K562 (cell line): Measurements from ENCODE around the gene RCBTB1. TPM values are rescaled to one million over a fixed set of nuclear protein-coding genes. Genes with fewer than 3 reads are reported as not detected.

ENCODE experiments used
- ATAC-seq: fragments of 200-7000 bp; cut with Tn5 transposase; 3 replicates; pipeline ENCODE4 v1.9.1; 2020; ENCODE audit warnings: moderate library complexity
- BruUV-seq: library from RNA; stranded (reverse); fragments of 400-500 nt; replicated peaks from 2 replicates; lab custom pipeline; 2021; lab: Mats Ljungman, UMichigan
- CTCF ChIA-PET: fragments of 300-600 bp; formaldehyde crosslinking; extraction: SDS; loops from one replicate; lab custom pipeline; 2021; ENCODE audit warnings: low intra/inter-chr PET ratio; lab: Yijun Ruan, JAX
- POLR2A ChIA-PET: fragments of 300-600, 350-650 bp; sonication (Branson Sonifier 250); formaldehyde crosslinking; extraction: SDS; loops from one replicate; lab custom pipeline; 2021; ENCODE audit warnings: antibody characterized with exemption, inconsistent platforms; lab: Yijun Ruan, JAX
- DNase-seq, 4 experiments: peaks; one replicate each; pipeline versions ENCODE4 v3.0.0 to v3.0.0-alpha.2; 2011 to 2018; ENCODE audit warnings: low spot score in 3 of 4, mixed read lengths in 3 of 4; ENCODE audit errors: extremely low read depth in 1 of 4
- FAIRE-seq: peaks from 2 replicates; lab custom pipeline; 2011; peaks lifted over from hg19 to GRCh38; lab: Jason Lieb, UNC
- H2AFZ ChIP-seq: 2 replicates; pipeline ENCODE4 v1.6.0; 2011; ENCODE audit warnings: low read depth, low read length, control low read depth, inconsistent platforms
- H3K27ac ChIP-seq: fragments of 200-600 bp; 3 replicates; pipeline ENCODE4 v1.8.0; 2011; ENCODE audit warnings: low read depth, mild to moderate bottlenecking, control low read depth, inconsistent platforms, low read length, moderate library complexity, mixed read lengths; ENCODE audit errors: extremely low read depth
- H3K27me3 ChIP-seq, 2 experiments: fragments of 300-600 bp in 1 of 2; 2 replicates in 1 of 2; 3 replicates in 1 of 2; pipeline versions ENCODE4 v1.6.0 to v1.8.0; 2011; ENCODE audit warnings: inconsistent platforms in 2 of 2, low read length in 2 of 2, mild to moderate bottlenecking in 1 of 2, mixed read lengths in 1 of 2, moderate library complexity in 1 of 2; ENCODE audit not compliant: control insufficient read depth in 2 of 2, insufficient read depth in 2 of 2
- H3K36me3 ChIP-seq: fragments of 300-600 bp; 3 replicates; pipeline ENCODE4 v1.8.0; 2011; ENCODE audit warnings: mild to moderate bottlenecking, low read length, inconsistent platforms; ENCODE audit not compliant: control insufficient read depth, insufficient read depth
- H3K4me1 ChIP-seq, 2 experiments: fragments of 200-600 bp in 1 of 2; replicated peaks in 1 of 2; 2 replicates in 1 of 2; 3 replicates in 1 of 2; pipeline versions ENCODE4 v1.5.1 to v1.8.0; 2011; ENCODE audit warnings: inconsistent platforms in 2 of 2, low read length in 2 of 2, mild to moderate bottlenecking in 1 of 2, mixed read lengths in 1 of 2, moderate library complexity in 1 of 2; ENCODE audit not compliant: control insufficient read depth in 2 of 2, insufficient read depth in 2 of 2
- H3K4me2 ChIP-seq: 2 replicates; pipeline ENCODE4 v1.6.1; 2011; ENCODE audit warnings: low read length, control low read depth, inconsistent platforms, mixed read lengths; ENCODE audit not compliant: insufficient read depth
- H3K4me3 ChIP-seq: fragments of 200-600 bp; sonication (generic), shearing (Covaris generic); 2 replicates; pipeline ENCODE4 v1.5.1; 2016; ENCODE audit warnings: control low read depth, inconsistent platforms
- H3K79me2 ChIP-seq: fragments of 200-600 bp; 3 replicates; pipeline ENCODE4 v1.8.0; 2011; ENCODE audit warnings: low read length, inconsistent platforms; ENCODE audit not compliant: control insufficient read depth, insufficient read depth
- H3K9ac ChIP-seq, 2 experiments: 2 replicates each; pipeline versions ENCODE4 v1.6.0 to v1.6.1; 2011; ENCODE audit warnings: low read depth in 2 of 2, low read length in 2 of 2, control low read depth in 1 of 2, inconsistent platforms in 1 of 2, mild to moderate bottlenecking in 1 of 2, mixed read lengths in 1 of 2; ENCODE audit not compliant: insufficient read depth in 1 of 2
- H3K9me1 ChIP-seq: one replicate; pipeline ENCODE4 v1.6.0; 2011; ENCODE audit warnings: inconsistent platforms, mild to moderate bottlenecking, low read length, moderate library complexity; ENCODE audit not compliant: control insufficient read depth, insufficient read depth
- H3K9me3 ChIP-seq: replicated peaks from 2 replicates; pipeline ENCODE4 v1.5.1; 2011; ENCODE audit warnings: low read depth, low read length, inconsistent platforms; ENCODE audit not compliant: control insufficient read depth, insufficient read depth
- H4K20me1 ChIP-seq: replicated peaks from 2 replicates; pipeline ENCODE4 v1.6.1; 2011; ENCODE audit warnings: low read length, inconsistent platforms, mixed read lengths; ENCODE audit not compliant: control insufficient read depth, insufficient read depth
- BRD4 ChIP-seq: fragments of 200-600 bp; sonication (generic); IDR thresholded peaks from 2 replicates; pipeline ENCODE4 v1.6.1; 2017; ENCODE audit warnings: inconsistent platforms
- ESRRA ChIP-seq: fragments of 450-650 bp; IDR thresholded peaks from 2 replicates; pipeline ENCODE4 v1.6.1; 2014; ENCODE audit warnings: low read depth, mild to moderate bottlenecking, moderate library complexity, borderline replicate concordance
- KDM5B ChIP-seq: fragments of 200-600 bp; sonication (generic); IDR thresholded peaks from 2 replicates; pipeline ENCODE4 v1.6.1; 2012; ENCODE audit warnings: low read depth, mild to moderate bottlenecking, moderate library complexity, low read length, control low read depth, inconsistent platforms; ENCODE audit not compliant: insufficient replicate concordance
- MTF1 ChIP-seq: fragments of 250-450 bp; sonication (Bioruptor Pico); IDR thresholded peaks from 2 replicates; pipeline ENCODE4 v1.9.0; 2021; ENCODE audit warnings: moderate library complexity, mild to moderate bottlenecking, inconsistent platforms, borderline replicate concordance
- NFE2 ChIP-seq: IDR thresholded peaks from 2 replicates; pipeline ENCODE4 v1.6.1; 2014; ENCODE audit warnings: antibody characterized with exemption, low read depth
- NR2C1 ChIP-seq, 2 experiments: fragments of 450-650 bp; IDR thresholded peaks; 2 replicates each; pipeline ENCODE4 v1.6.1; 2017; ENCODE audit warnings: mild to moderate bottlenecking in 2 of 2, antibody characterized with exemption in 1 of 2, inconsistent platforms in 1 of 2, missing compliant biosample characterization in 1 of 2, missing genetic modification characterization in 1 of 2
- NR2C2 ChIP-seq, 2 experiments: fragments of 200-800 bp in 1 of 2; sonication (Bioruptor generic) in 1 of 2; sonication (generic) in 1 of 2; formaldehyde crosslinking in 1 of 2; IDR thresholded peaks; 2 replicates each; pipeline versions ENCODE4 v1.6.1 to v1.8.0; 2016 to 2022; ENCODE audit warnings: mild to moderate bottlenecking in 1 of 2, missing compliant biosample characterization in 1 of 2, missing genetic modification characterization in 1 of 2, missing genetic modification reagents in 1 of 2
- PATZ1 ChIP-seq: fragments of 250-450 bp; sonication (Bioruptor Pico); IDR thresholded peaks from 2 replicates; pipeline ENCODE4 v1.5.0; 2020; ENCODE audit warnings: mild to moderate bottlenecking, borderline replicate concordance
- RFX7 ChIP-seq: fragments of 250-450 bp; sonication (Bioruptor Pico); IDR thresholded peaks from 2 replicates; pipeline ENCODE4 v1.5.1; 2021; ENCODE audit warnings: mild to moderate bottlenecking
- ZNF24 ChIP-seq: fragments of 450-650 bp; IDR thresholded peaks from 2 replicates; pipeline ENCODE4 v1.6.1; 2016
- ZNF75A ChIP-seq: fragments of 450-650 bp; formaldehyde crosslinking; IDR thresholded peaks from 2 replicates; pipeline ENCODE4 v1.4.0; 2020; ENCODE audit warnings: mild to moderate bottlenecking
- WGBS: fragments of 100-300 bp; shearing (Covaris generic); methylation state at CpG from one replicate; pipeline ENCODE4 v1.1.6; 2016; ENCODE audit warnings: low coverage, mixed read lengths; ENCODE audit not compliant: insufficient coverage; ENCODE audit errors: missing lambda C conversion rate; 5-methylcytosine and 5-hydroxymethylcytosine counted together
- in situ Hi-C: fragments of 300-500 bp; cut with MboI; formaldehyde crosslinking; loops from 4 replicates; pipeline ENCODE4 v1.15.0; 2018; ENCODE audit warnings: inconsistent platforms, mixed read lengths
- intact Hi-C: fragments of 100-400 bp; cut with micrococcal nuclease; formaldehyde crosslinking; loops from 2 replicates; pipeline ENCODE4 v1.14.2; 2022
- polyA plus RNA-seq, 8 experiments: library from polyadenylated mRNA; depleted of rRNA in 4 of 8; stranded (reverse) in 5 of 8; unstranded in 3 of 8; fragments of >200 nt; fragmentation: Nextera tagmentation in 2 of 8; fragmentation: Illumina TruSeq in 1 of 8; extraction: Ambion mirVana in 2 of 8; extraction: Trizol in 1 of 8; gene quantifications; 2 replicates each; pipeline versions ENCODE4 v1.2.1 to v1.2.3, GENCODE V29; 2011 to 2014; ENCODE audit warnings: inconsistent platforms in 1 of 8, missing spikeins in 1 of 8
- total RNA-seq, 7 experiments: library from RNA; depleted of rRNA in 6 of 7; stranded (reverse); fragments of >200 nt in 6 of 7; fragmentation: Illumina TruSeq in 2 of 7; extraction: Trizol in 2 of 7; gene quantifications; 2 replicates each; pipeline versions ENCODE4 v1.2.1 to v1.2.3, GENCODE V29; 2011 to 2021; ENCODE audit warnings: low replicate concordance in 1 of 7

RCBTB1 gene
- total and polyA plus RNA-seq, 9 of the 15 experiments (the other 6 are each of a cell fraction or from before 2014, with no cell fraction given) = 4.0 to 11.3 (median 8.4) TPM

- FAIRE-seq = no peak
Measured at GRCh38 chr13:49545661-49546060, 39.7 kb downstream of the RCBTB1 start.

More at GRCh38 chr13:49545661-49546060, 39.7 kb downstream of the RCBTB1 start:
- WGBS = 59% methylated on average over 4 of the region's 4 CpGs
- Histone ChIP-seq H3K9me1 (no peaks in the 10 kb centered on the region), H3K4me3 (no peak overlapping the region), H3K27ac (no peak overlapping the region; the same call in 2 of the 3 replicates), H3K4me1 (no peaks in the 10 kb centered on the region; a peak in 2 of 5 replicates), H3K9ac (no peak overlapping the region), H3K36me3 (peaks cover 10% of the 10 kb centered on the region; the same call in 1 of the 3 replicates), H3K9me3 (no peaks in the 10 kb centered on the region), H3K79me2 (no peaks in the 10 kb centered on the region), H3K27me3 (no peaks in the 10 kb centered on the region), H4K20me1 (no peaks in the 10 kb centered on the region), H3K4me2 (no peak overlapping the region), H2AFZ (no peak overlapping the region)
- ChIA-PET CTCF (no interaction called here), POLR2A (no interaction called here)
- in situ Hi-C loops (no loop called here), intact Hi-C loops (no loop called here)
- no TSS peak for BruUV-seq
- no peak for DNase-seq
- ATAC-seq = no peak
- TF ChIP-seq NFE2 (no peak), NR2C1 (IDR thresholded peaks at IDR 0.05) (peak; percentile 71; the same call in 1 of the 2 replicates), NR2C1 (tag; IDR thresholded peaks at IDR 0.05) (peak; percentile 77), ESRRA (no peak), RFX7 (CRISPR knock-in tag) (no peak), MTF1 (CRISPR knock-in tag) (no peak), PATZ1 (CRISPR knock-in tag) (no peak), NR2C2 (CRISPR knock-in tag; IDR thresholded peaks at IDR 0.05) (no peak), NR2C2 (tag; IDR thresholded peaks at IDR 0.05) (peak; percentile 22; the same call in 1 of the 2 replicates), KDM5B (no peak), BRD4 (no peak), ZNF75A (CRISPR knock-in tag) (no peak), ZNF24 (no peak)
